Stimulated activated CD4-positive, alpha-beta T cell treated with anti-CD3 and anti-CD28 coated beads, Interleukin-1b, Interleukin-23, amount 100 ng/mL, for 1 hour (primary cell): ENCODE data around the gene WSCD1.

ENCODE experiments used
- DNase-seq, 2 donors: peaks; one replicate each; pipeline ENCODE4 v3.0.0-alpha.2; 2020; ENCODE audit warnings: low read depth in 2 of 2

Gene WSCD1

DNA sequence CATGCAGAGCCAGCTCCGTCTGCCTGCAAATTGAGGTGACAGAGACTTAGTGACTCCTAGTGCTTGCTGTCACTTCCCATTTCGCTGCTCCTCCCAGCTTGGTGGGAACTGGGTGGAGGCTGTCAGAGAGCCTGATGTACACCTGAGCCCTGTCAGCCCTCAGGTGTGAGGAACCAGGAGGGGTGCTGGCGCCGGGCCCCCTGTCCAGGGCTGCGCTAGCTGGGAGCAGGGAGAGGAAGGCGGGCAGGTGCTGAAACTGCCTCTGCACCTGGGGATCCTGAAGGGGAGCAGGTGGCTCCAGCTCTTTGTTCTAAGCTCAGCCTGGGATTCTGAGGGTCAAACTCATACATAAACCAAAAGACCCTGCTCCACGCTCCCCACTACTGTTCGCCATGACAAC is 10.8 kb upstream of the WSCD1 start:
- DNase-seq: no peak

DNA sequence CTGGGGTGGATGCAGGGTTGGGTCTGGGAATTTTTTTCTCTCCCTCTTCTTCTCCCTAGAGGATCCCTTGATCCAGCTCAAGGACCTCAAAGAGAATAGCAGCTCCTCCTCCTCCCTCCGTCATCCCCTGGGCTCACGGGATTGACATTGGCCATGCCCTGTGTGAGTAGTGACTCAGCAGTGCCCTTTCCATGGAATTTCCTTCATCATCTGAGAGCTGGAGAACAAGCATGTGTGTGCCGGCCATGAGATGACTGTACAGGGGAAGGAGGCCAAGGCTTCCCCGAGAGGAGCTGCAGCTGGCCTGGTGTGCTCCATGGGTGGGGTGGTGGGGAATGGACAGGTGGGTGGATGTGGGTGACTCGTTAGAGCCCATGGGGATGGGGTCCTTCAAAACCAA is 8.9 kb upstream of the WSCD1 start:
- no peak for DNase-seq

- DNase-seq: no peak
These were observed 5.3 kb upstream of the WSCD1 start for GRCh38 chr17:6064868-6065267.

GRCh38 chr17:6065351-6065750 is 4.8 kb upstream of the WSCD1 start:
- no peak for DNase-seq

DNA sequence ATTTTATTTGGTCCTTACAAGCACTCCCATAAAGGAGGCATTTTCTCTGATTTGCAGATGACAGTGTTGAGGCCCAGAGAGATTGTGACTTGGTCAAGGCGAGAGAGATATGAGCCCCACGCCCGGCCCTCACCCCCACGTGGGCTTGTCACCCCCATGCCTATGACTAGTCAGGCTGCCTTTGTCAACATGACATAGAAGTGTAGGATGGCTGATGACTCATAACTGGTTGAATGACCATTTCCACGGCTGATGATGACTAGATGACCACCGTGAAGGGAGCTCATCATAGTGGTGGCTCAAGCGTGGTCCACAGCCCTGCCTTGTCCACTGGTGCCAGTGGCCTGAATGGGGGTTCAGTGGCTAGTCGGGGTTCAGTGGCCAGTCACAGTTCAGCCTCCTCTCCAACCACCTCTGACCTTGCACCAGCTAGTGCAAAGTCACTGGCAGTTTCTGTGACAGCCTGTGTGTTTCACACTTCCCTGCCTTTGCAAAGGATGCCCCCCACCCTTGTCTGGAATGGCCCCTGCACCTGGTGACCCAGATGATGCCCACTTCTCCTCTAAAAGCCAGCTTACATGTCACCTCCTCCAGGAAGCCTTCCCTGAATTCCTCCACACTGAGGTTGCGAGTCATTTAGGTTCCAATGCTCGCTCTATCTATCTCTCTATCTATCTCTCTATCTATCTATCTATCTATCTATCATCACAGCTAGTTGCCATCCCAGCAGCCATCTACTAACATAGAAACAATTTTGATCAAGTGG is 3.8 kb upstream of the WSCD1 start:
- DNase-seq: no peak

DNA sequence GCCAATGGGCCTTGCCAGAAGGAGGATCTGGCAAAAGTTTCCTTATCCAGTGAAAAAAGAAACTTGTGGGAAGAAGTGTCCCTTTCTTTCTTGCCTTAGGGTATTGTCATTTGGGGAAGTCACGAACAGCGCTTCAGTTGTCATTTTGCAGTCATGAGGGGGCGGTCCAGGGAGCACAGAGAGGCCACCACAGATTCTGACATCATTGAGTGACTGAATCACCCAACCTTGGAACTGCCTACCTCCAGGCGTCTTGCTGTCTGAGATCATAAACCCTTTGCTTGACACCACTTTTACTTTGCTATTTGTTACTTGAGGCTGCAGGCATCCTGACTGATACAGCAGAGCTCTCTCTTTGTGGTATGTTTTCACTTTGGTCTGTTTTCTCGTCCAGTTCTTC is 3.1 kb upstream of the WSCD1 start:
- DNase-seq: no peak

- no peak for DNase-seq
These were observed 292 bp downstream of the WSCD1 start for GRCh38 chr17:6070430-6070912.

DNA sequence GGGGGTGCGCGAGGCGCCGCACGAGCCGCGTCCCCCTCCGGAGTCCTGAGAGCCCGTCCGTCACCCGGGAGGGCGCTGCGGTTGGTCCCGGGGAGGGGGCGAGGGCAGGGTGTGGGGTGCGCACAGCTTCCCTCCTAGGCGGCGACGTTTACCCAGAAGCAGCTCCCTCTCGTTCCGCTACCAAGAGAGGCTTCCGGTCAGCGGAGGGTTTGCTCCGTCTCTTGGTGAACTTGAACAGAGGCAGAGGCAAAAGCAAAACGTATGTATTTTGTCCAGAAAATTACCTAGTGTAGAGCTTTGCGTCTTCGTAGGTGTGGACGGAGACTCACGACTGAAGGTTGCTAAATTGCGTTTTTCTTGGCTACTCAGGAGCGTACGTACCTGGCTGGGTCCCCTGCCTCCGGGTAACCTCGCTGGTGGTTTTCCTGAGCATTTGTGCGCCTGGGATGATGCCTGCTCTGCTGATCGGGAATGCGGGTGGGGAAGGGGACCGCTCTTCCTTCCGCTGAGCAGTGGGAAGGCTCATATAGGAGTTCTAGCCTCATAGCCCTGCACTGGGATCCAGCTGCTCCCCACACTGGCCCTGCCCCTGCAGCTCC is 833 bp downstream of the WSCD1 start:
- DNase-seq: no peak

DNA sequence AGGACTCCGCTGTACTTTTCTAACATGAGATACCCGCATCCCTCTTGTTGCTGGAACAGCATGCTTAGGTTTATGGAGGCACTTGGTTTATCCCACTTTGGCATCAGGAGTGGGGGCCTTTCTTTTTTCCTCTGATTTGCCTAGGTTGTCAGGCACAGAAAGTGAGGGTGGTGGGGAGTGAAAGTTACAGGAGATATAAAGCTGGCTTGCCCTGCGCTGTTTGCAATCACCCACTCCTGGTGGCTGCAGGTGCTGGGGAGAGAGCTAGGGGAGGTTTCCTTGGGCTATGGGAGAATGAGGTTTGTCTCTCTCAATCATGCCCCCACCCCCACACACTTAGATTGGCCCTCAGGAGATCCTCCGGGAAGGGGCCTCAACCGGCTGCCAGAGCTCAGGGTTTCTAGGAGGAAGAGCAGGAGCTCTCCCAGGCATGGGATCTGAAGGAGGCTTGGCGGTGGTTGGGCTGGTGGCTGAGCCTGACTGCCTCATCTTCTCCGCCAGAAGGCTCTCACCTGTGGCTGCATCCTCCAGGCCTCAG is 1.4 kb downstream of the WSCD1 start:
- DNase-seq: no peak

GRCh38 chr17:6072157-6072556 is 2.0 kb downstream of the WSCD1 start:
- DNase-seq: no peak

GRCh38 chr17:6072611-6073010 is 2.4 kb downstream of the WSCD1 start:
- no peak for DNase-seq

DNA sequence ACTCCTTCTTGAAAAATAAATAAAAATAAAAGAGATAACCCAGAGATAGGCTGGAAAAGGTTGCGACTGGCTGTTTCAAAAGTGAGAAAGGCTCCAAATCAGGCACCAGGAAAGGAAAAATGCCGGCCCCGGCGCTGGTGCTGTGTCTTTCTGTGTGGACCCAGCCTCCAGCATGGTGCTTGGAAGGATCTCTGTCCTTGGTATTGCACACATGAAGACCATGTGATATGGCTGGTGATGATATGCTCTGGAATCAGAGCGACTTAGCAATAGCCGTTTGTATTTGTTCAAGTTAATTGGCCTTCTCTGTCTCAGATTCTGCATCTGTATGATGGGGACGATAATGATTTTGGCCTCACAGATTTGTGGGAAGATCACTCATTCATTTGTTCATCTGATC is 3.4 kb downstream of the WSCD1 start:
- no peak for DNase-seq

- DNase-seq: no peak
These were observed 4.9 kb downstream of the WSCD1 start for GRCh38 chr17:6075050-6075449.

DNA sequence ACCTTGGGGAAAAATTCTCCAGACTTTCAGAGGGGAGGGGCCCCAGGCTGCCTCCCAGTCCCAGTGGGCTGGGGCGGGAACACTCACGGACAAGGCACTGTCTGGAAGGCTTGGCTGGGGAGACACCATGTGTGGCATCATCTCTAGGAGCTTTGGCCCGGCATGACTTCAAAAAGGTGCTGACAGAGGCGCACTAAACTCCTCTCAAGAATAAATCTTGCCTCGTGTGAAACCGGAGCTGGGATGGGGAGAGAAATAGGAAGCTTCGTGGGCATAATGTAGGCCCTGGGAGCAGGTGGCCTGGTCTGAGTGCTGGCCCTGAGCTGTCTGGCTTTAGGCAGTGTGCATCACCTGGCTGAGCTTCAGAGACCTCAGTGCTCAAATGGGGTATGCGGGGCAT is 5.7 kb downstream of the WSCD1 start:
- DNase-seq: no peak

DNA sequence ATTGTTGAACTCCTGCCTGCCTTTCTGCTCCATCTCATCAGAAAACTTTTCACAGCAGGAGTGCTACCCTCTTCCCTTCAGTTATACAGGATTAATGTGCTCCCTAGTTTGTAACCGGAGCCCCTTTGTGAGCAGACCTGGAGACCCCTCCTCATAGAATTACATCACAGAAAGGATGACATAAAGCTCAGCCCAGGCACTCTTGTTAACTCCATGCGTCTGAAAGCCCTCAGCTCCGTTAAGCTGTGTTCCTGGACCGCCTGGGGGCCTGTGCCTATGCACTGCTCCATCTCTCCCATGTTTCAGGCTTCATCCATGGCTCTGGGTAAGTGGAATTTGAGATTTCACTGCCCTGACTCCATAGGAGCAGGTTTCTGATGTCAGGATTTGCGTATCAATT is 7.6 kb downstream of the WSCD1 start:
- DNase-seq: no peak

DNA sequence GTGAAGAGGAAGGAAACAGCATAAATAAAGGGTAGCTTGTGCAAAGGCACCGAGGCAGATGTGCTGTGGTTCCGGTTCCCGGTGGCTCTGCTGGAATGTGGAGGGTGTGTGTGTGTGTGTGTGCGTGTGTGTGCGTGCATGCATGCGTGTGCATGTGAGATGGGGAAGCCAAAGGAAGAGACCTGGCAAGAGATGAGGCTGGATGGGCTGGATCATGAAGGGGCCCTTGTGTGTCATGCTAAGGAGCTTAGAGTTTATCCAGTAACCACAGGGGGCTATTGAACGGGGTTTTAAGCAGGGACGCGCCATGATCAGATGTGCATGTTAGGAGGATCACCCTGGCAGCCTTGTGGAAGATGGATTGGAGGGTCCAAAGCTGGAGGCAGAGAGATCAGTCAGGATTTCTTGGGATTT is 8.3 kb downstream of the WSCD1 start:
- no peak for DNase-seq

DNA sequence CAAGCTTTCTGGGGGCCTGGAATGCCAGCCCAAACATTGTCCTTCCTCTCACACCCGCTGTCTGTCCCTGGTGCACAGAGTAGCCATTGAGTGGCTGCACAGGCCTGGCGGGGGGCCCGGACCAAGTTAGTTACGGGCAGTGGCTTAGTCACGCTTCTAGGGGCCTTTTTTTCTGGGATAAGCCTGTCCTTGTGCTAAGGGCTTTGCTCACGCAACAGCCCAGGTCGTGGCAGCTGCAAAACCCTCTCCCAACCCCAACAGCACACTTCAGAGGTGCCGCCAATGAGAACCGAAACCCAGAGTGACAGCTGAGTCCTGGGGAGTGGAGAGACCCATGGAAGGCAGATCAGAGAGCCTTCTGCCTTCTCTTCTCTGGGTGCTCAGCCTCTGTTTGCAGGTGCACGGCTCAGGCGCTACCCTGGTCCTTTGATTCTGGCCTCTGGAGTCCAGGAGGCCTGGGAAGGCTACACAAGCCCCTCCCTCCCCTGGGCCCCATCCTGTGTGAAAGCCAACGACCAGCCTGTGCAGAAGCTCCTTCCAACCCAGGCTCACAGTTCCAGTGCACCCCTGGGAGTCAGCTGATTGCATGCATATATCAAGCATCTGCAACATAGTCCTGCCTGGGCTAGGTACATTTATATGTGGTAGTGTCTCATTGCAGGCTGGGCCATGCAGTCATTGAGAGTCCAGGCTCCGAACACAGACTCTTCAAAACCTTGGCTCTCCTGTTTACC is 9.1 kb downstream of the WSCD1 start:
- DNase-seq: no peak

DNA sequence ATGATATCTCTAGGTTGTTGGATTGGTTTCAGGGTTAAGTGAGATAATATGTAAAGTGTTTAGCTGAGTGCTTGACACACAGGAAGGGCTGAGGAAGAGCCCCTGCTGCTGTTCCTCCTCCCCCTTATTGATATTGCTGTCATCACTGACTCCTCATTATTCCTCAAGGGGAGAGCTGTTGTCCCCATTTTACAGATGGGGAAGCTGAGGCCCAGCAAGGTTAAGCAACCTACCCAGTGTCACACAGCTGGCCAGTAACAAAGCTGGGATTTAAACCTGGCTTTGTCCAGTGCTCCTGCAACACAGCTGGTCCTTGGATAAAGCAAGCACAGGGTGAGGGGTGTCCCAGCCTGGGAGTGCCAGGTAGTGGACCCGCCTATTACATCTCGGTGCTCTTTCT is 9.8 kb downstream of the WSCD1 start:
- DNase-seq: no peak

- no peak for DNase-seq
These were observed 10.7 kb downstream of the WSCD1 start for GRCh38 chr17:6080711-6081430.

DNA sequence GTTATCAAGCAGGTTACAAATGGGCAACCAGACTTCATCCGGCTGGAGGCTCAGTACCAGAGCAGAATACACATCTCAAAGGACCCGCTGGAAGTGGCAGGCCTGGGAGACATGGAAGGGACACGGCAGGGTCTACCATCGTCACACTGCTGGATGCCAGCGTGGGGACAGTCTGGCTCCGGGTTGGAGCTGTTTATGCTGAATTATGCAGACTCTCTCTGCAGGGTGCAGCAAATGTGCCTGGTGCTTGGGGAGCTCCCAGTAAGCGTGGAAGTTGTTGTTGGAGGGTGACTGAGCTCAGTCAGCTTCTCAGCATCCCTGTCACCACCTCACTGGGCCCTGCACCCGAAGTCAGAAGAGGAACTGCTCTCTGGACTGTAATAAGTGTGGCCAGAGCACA is 12.2 kb downstream of the WSCD1 start:
- DNase-seq: no peak

GRCh38 chr17:6084311-6085161 is 14.4 kb downstream of the WSCD1 start:
- DNase-seq: no peak
